ENCODE results near the gene TET1.

- no peak for TF ChIP-seq GATA3 (IDR thresholded peaks at IDR 0.05; ENCODE audit: low read depth, low read length)
- TF ChIP-seq GATA2 (IDR thresholded peaks at IDR 0.05; ENCODE audit: low read depth, low read length) = no peak
These were observed 160.9 kb downstream of the TET1 start, which contains the start of gene CCAR1 for GRCh38 chr10:68720793-68721672.
